ENCODE data around the gene EMP1. TPM values are rescaled to one million over a fixed set of nuclear protein-coding genes. Genes with fewer than 3 reads are reported as not detected.

The EMP1 gene
- total RNA-seq, 1 donor from 2014 or later, result 286 TPM

GRCh38 chr12:13253966-13254760 lies 57.6 kb downstream of the EMP1 start:
- DNase-seq (no peak), ATAC-seq (no peak)
- Histone ChIP-seq H3K27ac (no peak overlapping the region), H3K4me3 (no peak overlapping the region), H3K27me3 (no peaks in the 10 kb centered on the region), H3K4me1 (peaks cover 5% of the 10 kb centered on the region), H3K36me3 (no peaks in the 10 kb centered on the region), H3K9me3 (no peaks in the 10 kb centered on the region)
- intact Hi-C loops (cut with DNase I), result no loop called here
- TF ChIP-seq CTCF (IDR thresholded peaks at IDR 0.05), result no peak

GRCh38 chr12:13255792-13256691 lies 59.5 kb downstream of the EMP1 start:
- H3K36me3 ChIP-seq, result no peaks in the 10 kb centered on the region
- peak overlapping the region; percentile 41 for H3K4me3 ChIP-seq
- no peaks in the 10 kb centered on the region for H3K27me3 ChIP-seq
- TF ChIP-seq CTCF (IDR thresholded peaks at IDR 0.05), result peak; percentile 97
- no peak overlapping the region for H3K27ac ChIP-seq
- DNase-seq, result peak; percentile 95
- intact Hi-C loops (cut with DNase I), result no loop called here
- H3K9me3 ChIP-seq, result no peaks in the 10 kb centered on the region
- peaks cover 5% of the 10 kb centered on the region for H3K4me1 ChIP-seq
- ATAC-seq, result peak; percentile 100

- ATAC-seq (no peak), DNase-seq (no peak)
- Histone ChIP-seq H3K4me1 (peaks cover 5% of the 10 kb centered on the region), H3K27me3 (no peaks in the 10 kb centered on the region), H3K4me3 (no peak overlapping the region), H3K27ac (no peak overlapping the region), H3K9me3 (no peaks in the 10 kb centered on the region), H3K36me3 (no peaks in the 10 kb centered on the region)
- TF ChIP-seq CTCF (IDR thresholded peaks at IDR 0.05), result no peak
- intact Hi-C loops (cut with DNase I), result no loop called here
Observed at GRCh38 chr12:13256692-13257045, 60.1 kb downstream of the EMP1 start.

DNA sequence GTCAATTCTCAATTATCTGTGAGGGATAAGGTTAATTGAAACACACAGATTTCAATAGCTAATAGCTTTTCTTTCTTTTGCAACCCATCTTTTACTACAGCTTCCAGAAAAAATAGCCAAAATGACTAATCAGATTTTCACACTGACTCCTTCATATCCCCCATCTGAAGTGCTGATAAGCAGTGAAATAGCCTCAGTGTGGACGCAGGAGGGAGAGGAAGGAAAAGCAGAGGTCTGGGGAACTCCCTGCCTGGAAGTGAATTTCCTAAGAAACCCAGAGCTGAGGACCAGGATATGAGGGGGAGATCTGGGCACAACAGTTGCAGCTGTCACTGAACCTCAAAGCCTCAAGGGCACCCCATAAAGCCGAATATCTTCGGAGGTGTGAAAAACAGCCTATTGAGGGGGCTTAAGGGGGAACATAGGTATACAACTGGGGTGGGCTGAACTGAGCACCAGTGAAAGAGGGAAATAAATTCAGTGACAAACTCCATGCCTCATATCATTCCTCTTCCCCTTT lies 60.9 kb downstream of the EMP1 start:
- no peaks in the 10 kb centered on the region for H3K9me3 ChIP-seq
- no peaks in the 10 kb centered on the region for H3K36me3 ChIP-seq
- ATAC-seq (no peak), DNase-seq (no peak)
- no peak overlapping the region for H3K27ac ChIP-seq
- intact Hi-C loops (cut with DNase I), result no loop called here
- H3K27me3 ChIP-seq, result no peaks in the 10 kb centered on the region
- no peak for TF ChIP-seq CTCF (IDR thresholded peaks at IDR 0.05)
- H3K4me1 ChIP-seq, result peaks cover 5% of the 10 kb centered on the region
- H3K4me3 ChIP-seq, result no peak overlapping the region

GRCh38 chr12:13258197-13258596 lies 61.7 kb downstream of the EMP1 start:
- H3K4me3 ChIP-seq, result no peak overlapping the region
- intact Hi-C loops (cut with DNase I), result no loop called here
- H3K36me3 ChIP-seq, result no peaks in the 10 kb centered on the region
- ATAC-seq, result no peak
- no peak overlapping the region for H3K27ac ChIP-seq
- no peaks in the 10 kb centered on the region for H3K27me3 ChIP-seq
- H3K4me1 ChIP-seq, result peaks cover 5% of the 10 kb centered on the region
- no peak for TF ChIP-seq CTCF (IDR thresholded peaks at IDR 0.05)
- no peak for DNase-seq
- no peaks in the 10 kb centered on the region for H3K9me3 ChIP-seq

Measured in upper lobe of right lung (tissue), 1 donor.